Urinary bladder (tissue), 4 donors: ENCODE data around the gene SHISA8. TPM values are rescaled to one million over a fixed set of nuclear protein-coding genes. Genes with fewer than 3 reads are reported as not detected.
"Not testable (repeated sequence)": the region's sequence is repeated elsewhere in the genome, so short reads cannot be mapped to it uniquely, and the experiment has no call there.

ENCODE experiments used
- DNase-seq: peaks from one replicate; pipeline ENCODE4 v3.0.0-alpha.2; 2015; ENCODE audit errors: extremely low spot score
- H3K27ac ChIP-seq: one replicate; pipeline ENCODE4 v1.5.1; 2013; ENCODE audit warnings: low read depth, mild to moderate bottlenecking, moderate library complexity
- H3K36me3 ChIP-seq: one replicate; pipeline ENCODE4 v1.6.1; 2013; ENCODE audit warnings: mild to moderate bottlenecking, moderate library complexity; ENCODE audit not compliant: insufficient read depth
- H3K4me1 ChIP-seq: one replicate; pipeline ENCODE4 v1.6.1; 2013; ENCODE audit warnings: mild to moderate bottlenecking, moderate library complexity; ENCODE audit not compliant: insufficient read depth
- H3K4me3 ChIP-seq: one replicate; pipeline ENCODE4 v1.5.1; 2013; ENCODE audit warnings: low read depth, low read length
- WGBS: extraction: QIAGEN DNeasy Blood & Tissue Kit; methylation state at CpG from one replicate; pipeline ENCODE4 v1.1.7; 2013; 5-methylcytosine and 5-hydroxymethylcytosine counted together
- polyA plus RNA-seq: library from polyadenylated mRNA; stranded (reverse); fragments of 200-250 nt; gene quantifications from one replicate; pipeline ENCODE4 v1.2.3, GENCODE V29; 2013
- total RNA-seq: library from RNA; depleted of rRNA; stranded (reverse); fragments of >200 nt; gene quantifications from one replicate; pipeline ENCODE4 v1.2.3, GENCODE V29; 2014
- donor health status: healthy with polysubstance abuse.
- donor health status: healthy.

The SHISA8 gene
- total RNA-seq (not detected), polyA plus RNA-seq (not detected)

- H3K36me3 ChIP-seq, result no peaks in the 10 kb centered on the region
- peaks cover 6% of the 10 kb centered on the region for H3K4me1 ChIP-seq
- peak within 1 kb of the TSS; percentile 40 for H3K4me3 ChIP-seq
- no peak for DNase-seq
- WGBS, result 5% methylated on average over 63 of the region's 63 CpGs
- H3K27ac ChIP-seq, result no peak within 1 kb of the TSS
Measured at GRCh38 chr22:41915035-41915785, at the start of gene SHISA8. Gene SHISA8 (minus strand): TSS chr22:41915074. CDS start chr22:41914667, 407 bp downstream.

- 69% methylated on average over 5 of the region's 5 CpGs for WGBS
- DNase-seq, result no peak
- no peaks in the 10 kb centered on the region for H3K36me3 ChIP-seq
- no peaks in the 10 kb centered on the region for H3K4me1 ChIP-seq
- H3K27ac ChIP-seq, result no peak overlapping the region
- no peak overlapping the region for H3K4me3 ChIP-seq
Measured at GRCh38 chr22:41964112-41964491, 49.2 kb upstream of the SHISA8 start.

- 63% methylated on average over 9 of the region's 9 CpGs for WGBS
- DNase-seq, result no peak
Measured at GRCh38 chr22:41963453-41964111, 48.7 kb upstream of the SHISA8 start.

GRCh38 chr22:41957941-41958556 is 43.2 kb upstream of the SHISA8 start:
- Histone ChIP-seq H3K4me3 (no peak overlapping the region), H3K4me1 (no peaks in the 10 kb centered on the region)
- WGBS, result 48% methylated on average over 23 of the region's 23 CpGs

More at GRCh38 chr22:41963453-41964111, 48.7 kb upstream of the SHISA8 start:
- no peaks in the 10 kb centered on the region for H3K36me3 ChIP-seq
- no peaks in the 10 kb centered on the region for H3K4me1 ChIP-seq
- H3K27ac ChIP-seq, result no peak overlapping the region
- no peak overlapping the region for H3K4me3 ChIP-seq

GRCh38 chr22:41952713-41953112 is 37.8 kb upstream of the SHISA8 start:
- H3K4me1 ChIP-seq, result no peaks in the 10 kb centered on the region
- H3K4me3 ChIP-seq, result no peak overlapping the region
- WGBS, result 89% methylated on average over 2 of the region's 2 CpGs
- DNase-seq, result no peak
- no peaks in the 10 kb centered on the region for H3K36me3 ChIP-seq
- no peak overlapping the region for H3K27ac ChIP-seq

More at GRCh38 chr22:41957941-41958556, 43.2 kb upstream of the SHISA8 start:
- H3K27ac ChIP-seq, result no peak overlapping the region
- DNase-seq, result no peak
- H3K36me3 ChIP-seq, result no peaks in the 10 kb centered on the region

GRCh38 chr22:41951898-41952474 is 37.1 kb upstream of the SHISA8 start, which contains the start of gene SMIM45:
Gene SMIM45 (plus strand): TSS chr22:41952150.
- Histone ChIP-seq H3K4me1 (no peaks in the 10 kb centered on the region), H3K36me3 (no peaks in the 10 kb centered on the region), H3K27ac (no peak within 1 kb of the TSS), H3K4me3 (no peak within 1 kb of the TSS)
- peak; percentile 61 for DNase-seq
- 51% methylated on average over 16 of the region's 16 CpGs for whole genome bisulfite sequencing

GRCh38 chr22:41949297-41949965 is 34.6 kb upstream of the SHISA8 start:
- WGBS, result 88% methylated on average over 7 of the region's 7 CpGs
- DNase-seq, result no peak
- no peak overlapping the region for H3K4me3 ChIP-seq
- H3K36me3 ChIP-seq, result no peaks in the 10 kb centered on the region
- H3K4me1 ChIP-seq, result no peaks in the 10 kb centered on the region
- H3K27ac ChIP-seq, result no peak overlapping the region

- WGBS, result 96% methylated on average over 8 of the region's 8 CpGs
Measured at GRCh38 chr22:41948928-41949296, 34.0 kb upstream of the SHISA8 start.

GRCh38 chr22:41948142-41948541 is 33.3 kb upstream of the SHISA8 start:
- Histone ChIP-seq H3K36me3 (no peaks in the 10 kb centered on the region), H3K4me3 (no peak overlapping the region), H3K4me1 (no peaks in the 10 kb centered on the region), H3K27ac (no peak overlapping the region)
- WGBS, result 85% methylated on average over 2 of the region's 2 CpGs
- DNase-seq, result no peak

More at GRCh38 chr22:41948928-41949296, 34.0 kb upstream of the SHISA8 start:
- H3K27ac ChIP-seq, DNase-seq, H3K4me1 ChIP-seq, H3K4me3 ChIP-seq, H3K36me3 ChIP-seq: not testable (repeated sequence)

- Histone ChIP-seq H3K4me3 (no peak overlapping the region), H3K4me1 (no peaks in the 10 kb centered on the region), H3K36me3 (no peaks in the 10 kb centered on the region), H3K27ac (no peak overlapping the region)
- WGBS, result 76% methylated on average over 21 of the region's 21 CpGs
- DNase-seq, result no peak
Measured at GRCh38 chr22:41947424-41948080, 32.7 kb upstream of the SHISA8 start.

GRCh38 chr22:41946629-41947423 is 32.0 kb upstream of the SHISA8 start, which contains the start of gene CENPM:
Gene CENPM (minus strand): TSS chr22:41947152. CDS start chr22:41947076, 76 bp downstream.
- Histone ChIP-seq H3K4me1 (no peaks in the 10 kb centered on the region), H3K36me3 (no peaks in the 10 kb centered on the region), H3K27ac (no peak within 1 kb of the TSS), H3K4me3 (peak within 1 kb of the TSS; percentile 45)
- peak; percentile 92 for DNase-seq
- WGBS, result 2% methylated on average over 56 of the region's 56 CpGs

GRCh38 chr22:41943661-41944209 is 28.9 kb upstream of the SHISA8 start:
- 80% methylated on average over 9 of the region's 9 CpGs for WGBS
- no peak overlapping the region for H3K27ac ChIP-seq

More at GRCh38 chr22:41943661-41944209, 28.9 kb upstream of the SHISA8 start:
- H3K36me3 ChIP-seq, result no peaks in the 10 kb centered on the region
- no peak for DNase-seq
- no peaks in the 10 kb centered on the region for H3K4me1 ChIP-seq
- H3K4me3 ChIP-seq, result no peak overlapping the region
